Endothelial cell of umbilical vein (primary cell): ENCODE results near the gene ZBTB20.

Source experiments
- EZH2 ChIP-seq: IDR thresholded peaks from 2 replicates; pipeline ENCODE4 v1.6.1; 2012; ENCODE audit warnings: borderline replicate concordance, low read depth, mild to moderate bottlenecking, moderate library complexity, low read length, inconsistent platforms; ENCODE audit not compliant: severe bottlenecking
- GATA2 ChIP-seq: IDR thresholded peaks from 2 replicates; pipeline ENCODE4 v1.7.0; 2011; ENCODE audit warnings: low read depth, mild to moderate bottlenecking, moderate library complexity, mixed read lengths, low read length; ENCODE audit not compliant: insufficient read length, insufficient read depth
- POLR2AphosphoS5 ChIP-seq: IDR thresholded peaks from 2 replicates; pipeline ENCODE4 v1.6.1; 2012; ENCODE audit warnings: low read depth, mild to moderate bottlenecking, control low read depth, low read length, moderate library complexity; ENCODE audit not compliant: insufficient read depth

GRCh38 chr3:114481113-114481512, 666.0 kb downstream of the ZBTB20 start:
- TF ChIP-seq POLR2AphosphoS5 (no peak), GATA2 (no peak), EZH2 (no peak)
